Cardiac muscle cell (in vitro differentiated cells and primary cell): ENCODE data around the gene EZH2. TPM values are rescaled to one million over a fixed set of nuclear protein-coding genes. Genes with fewer than 3 reads are reported as not detected.
A peak's percentile ranks its signal among the peaks of the same experiment; 100 is the strongest.

Experiments used
- DNase-seq, 2 donors: peaks; one replicate each; pipeline versions ENCODE4 v3.0.0 to v3.0.0-alpha.2; 2010 to 2017; ENCODE audit warnings: low read depth in 1 of 2, low spot score in 1 of 2
- H3K27ac ChIP-seq: fragments of 200-600 bp; sonication (generic); 2 replicates; pipeline ENCODE4 v1.5.1; 2016
- H3K27me3 ChIP-seq: fragments of 200-600 bp; sonication (generic); 2 replicates; pipeline ENCODE4 v1.6.0; 2016; ENCODE audit warnings: control low read depth
- H3K36me3 ChIP-seq: fragments of 200-600 bp; sonication (generic); 2 replicates; pipeline ENCODE4 v1.5.1; 2016; ENCODE audit warnings: control low read depth
- H3K4me1 ChIP-seq: fragments of 200-600 bp; sonication (generic); 2 replicates; pipeline ENCODE4 v1.8.1; 2017; ENCODE audit warnings: low read depth, mild to moderate bottlenecking, mixed run types
- H3K4me3 ChIP-seq: fragments of 200-600 bp; sonication (generic); 2 replicates; pipeline ENCODE4 v1.5.1; 2016; ENCODE audit warnings: mild to moderate bottlenecking
- H3K9me3 ChIP-seq: fragments of 200-600 bp; sonication (generic); 2 replicates; pipeline ENCODE4 v1.5.1; 2017; ENCODE audit warnings: low read depth, mild to moderate bottlenecking, control low read depth
- polyA plus RNA-seq: library from polyadenylated mRNA; unstranded; fragments of >200 nt; fragmentation: Nextera tagmentation; extraction: Ambion mirVana; gene quantifications from 2 replicates; pipeline ENCODE4 v1.2.1, GENCODE V29; 2016
- total RNA-seq: library from RNA; depleted of rRNA; stranded (reverse); fragments of >200 nt; gene quantifications from 2 replicates; pipeline ENCODE4 v1.2.3, GENCODE V29; 2016
- TF ChIP-seq, protein P1 (sequence below): IDR thresholded peaks from 2 replicates; pipeline ENCODE4 v1.5.1; 2012; ENCODE audit warnings: low read depth, mild to moderate bottlenecking, low read length

Gene EZH2
- total and polyA plus RNA-seq, 2 experiments from 2014 or later: 18.7 to 28.4 TPM

DNA sequence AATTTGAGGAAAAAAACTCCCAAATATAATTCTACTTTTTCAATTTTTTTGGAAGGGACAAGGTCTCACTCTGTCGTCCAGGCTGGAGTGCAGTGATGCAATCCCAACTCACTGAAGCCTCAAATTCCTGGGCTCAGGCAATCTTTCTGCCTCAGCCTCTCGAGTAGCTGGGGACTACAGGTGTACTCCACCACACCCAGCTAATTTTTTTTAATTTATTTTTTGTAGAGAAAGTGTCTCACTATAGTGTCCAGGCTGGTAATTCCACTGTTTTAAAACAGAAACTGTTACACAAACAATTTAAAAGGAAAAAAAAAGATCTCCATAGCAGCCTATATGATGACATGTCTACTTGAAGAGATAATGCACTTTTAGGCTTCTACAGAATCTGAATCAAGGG, 25.6 kb downstream of the EZH2 start:
- H3K9me3 ChIP-seq: no peaks in the 10 kb centered on the region
- no peaks in the 10 kb centered on the region for H3K36me3 ChIP-seq
- no peak for DNase-seq
- no peaks in the 10 kb centered on the region for H3K27me3 ChIP-seq
- TF ChIP-seq, protein P1, sequence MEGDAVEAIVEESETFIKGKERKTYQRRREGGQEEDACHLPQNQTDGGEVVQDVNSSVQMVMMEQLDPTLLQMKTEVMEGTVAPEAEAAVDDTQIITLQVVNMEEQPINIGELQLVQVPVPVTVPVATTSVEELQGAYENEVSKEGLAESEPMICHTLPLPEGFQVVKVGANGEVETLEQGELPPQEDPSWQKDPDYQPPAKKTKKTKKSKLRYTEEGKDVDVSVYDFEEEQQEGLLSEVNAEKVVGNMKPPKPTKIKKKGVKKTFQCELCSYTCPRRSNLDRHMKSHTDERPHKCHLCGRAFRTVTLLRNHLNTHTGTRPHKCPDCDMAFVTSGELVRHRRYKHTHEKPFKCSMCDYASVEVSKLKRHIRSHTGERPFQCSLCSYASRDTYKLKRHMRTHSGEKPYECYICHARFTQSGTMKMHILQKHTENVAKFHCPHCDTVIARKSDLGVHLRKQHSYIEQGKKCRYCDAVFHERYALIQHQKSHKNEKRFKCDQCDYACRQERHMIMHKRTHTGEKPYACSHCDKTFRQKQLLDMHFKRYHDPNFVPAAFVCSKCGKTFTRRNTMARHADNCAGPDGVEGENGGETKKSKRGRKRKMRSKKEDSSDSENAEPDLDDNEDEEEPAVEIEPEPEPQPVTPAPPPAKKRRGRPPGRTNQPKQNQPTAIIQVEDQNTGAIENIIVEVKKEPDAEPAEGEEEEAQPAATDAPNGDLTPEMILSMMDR: no peak
- no peak overlapping the region for H3K4me3 ChIP-seq
- H3K4me1 ChIP-seq: peaks cover 7% of the 10 kb centered on the region
- no peak overlapping the region for H3K27ac ChIP-seq

DNA sequence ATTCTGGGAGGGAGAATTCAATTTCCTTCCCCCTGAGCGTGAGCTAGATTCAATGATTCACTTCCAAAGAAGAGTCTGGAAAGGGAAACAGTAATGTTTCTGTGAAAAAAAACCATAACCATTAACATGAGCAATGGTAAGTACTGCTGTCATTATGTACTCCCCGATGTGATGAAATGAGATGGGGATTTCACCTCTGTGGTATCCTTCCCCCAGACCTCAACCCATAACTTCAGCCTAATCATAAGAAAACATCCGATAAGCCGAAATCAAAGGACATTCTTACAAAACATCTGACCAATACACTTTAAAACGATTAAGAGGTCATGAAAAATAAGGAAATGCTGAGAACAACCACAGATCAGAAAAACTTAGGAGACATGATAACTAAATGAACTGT, 27.2 kb downstream of the EZH2 start:
- H3K4me3 ChIP-seq: no peak overlapping the region
- TF ChIP-seq, protein P1: no peak
- H3K27ac ChIP-seq: no peak overlapping the region
- no peaks in the 10 kb centered on the region for H3K27me3 ChIP-seq
- no peaks in the 10 kb centered on the region for H3K36me3 ChIP-seq
- H3K4me1 ChIP-seq: peaks cover 4% of the 10 kb centered on the region
- peak in 1 of 2 donors; percentile 44 for DNase-seq
- no peaks in the 10 kb centered on the region for H3K9me3 ChIP-seq

DNA sequence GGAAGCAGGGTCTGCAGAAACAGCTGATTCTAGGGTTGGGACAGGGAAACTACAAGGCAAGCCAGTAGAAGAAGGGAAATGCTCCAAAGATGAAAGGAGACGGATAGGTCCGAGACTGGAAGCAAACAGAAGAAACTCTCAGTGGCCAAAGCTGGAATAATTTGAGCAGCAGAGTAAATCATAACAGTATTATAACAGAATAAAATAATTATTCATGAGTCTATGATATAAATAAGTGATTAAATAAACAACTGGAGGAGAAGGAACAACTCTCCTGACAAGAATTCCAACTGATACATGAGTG, 27.6 kb downstream of the EZH2 start:
- Histone ChIP-seq H3K27ac (no peak overlapping the region), H3K36me3 (no peaks in the 10 kb centered on the region), H3K4me1 (peaks cover 4% of the 10 kb centered on the region), H3K27me3 (no peaks in the 10 kb centered on the region), H3K4me3 (no peak overlapping the region), H3K9me3 (no peaks in the 10 kb centered on the region)
- no peak for DNase-seq
- TF ChIP-seq, protein P1: no peak

DNA sequence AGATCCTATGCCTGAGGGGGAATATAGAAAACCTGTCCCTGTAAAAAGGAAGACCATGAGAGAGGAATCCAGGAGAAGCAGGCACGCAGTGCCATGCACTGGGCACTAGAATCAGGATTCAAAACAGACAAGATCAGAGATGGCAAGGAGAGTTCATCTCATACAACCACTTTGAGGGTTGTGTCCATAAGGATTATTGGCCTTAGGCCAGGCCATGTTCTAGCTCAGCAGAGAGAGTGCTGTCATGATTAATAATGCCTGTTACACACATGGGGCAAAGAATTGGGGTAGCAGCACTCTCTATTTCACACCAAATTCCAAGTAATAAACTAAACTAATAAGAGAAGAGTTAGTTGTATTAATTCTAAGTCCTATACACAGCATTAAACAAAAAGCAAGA, 29.1 kb downstream of the EZH2 start:
- Histone ChIP-seq H3K9me3 (no peaks in the 10 kb centered on the region), H3K4me1 (peaks cover 6% of the 10 kb centered on the region), H3K4me3 (no peak overlapping the region), H3K27ac (no peak overlapping the region), H3K27me3 (no peaks in the 10 kb centered on the region), H3K36me3 (no peaks in the 10 kb centered on the region)
- DNase-seq: no peak
- TF ChIP-seq, protein P1: no peak

DNA sequence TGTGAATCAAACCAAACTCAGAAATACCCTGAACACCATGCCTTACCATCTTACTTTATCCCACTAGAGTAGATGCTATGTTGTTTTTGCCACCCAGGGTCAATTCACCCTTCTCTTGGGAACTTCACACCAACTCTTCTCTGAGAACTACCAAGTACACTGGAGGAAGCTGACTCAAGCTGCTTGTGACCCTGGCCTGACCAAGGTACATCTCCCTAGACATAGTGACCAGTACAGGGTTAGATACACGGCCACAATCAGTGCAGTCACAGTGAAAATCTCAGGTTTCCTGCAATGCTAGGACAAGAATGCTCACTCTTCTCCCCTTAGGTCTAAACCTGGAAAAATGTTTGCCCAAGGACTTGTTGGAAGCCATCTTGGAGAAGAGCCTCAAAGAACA, 31.8 kb downstream of the EZH2 start:
- Histone ChIP-seq H3K27me3 (no peaks in the 10 kb centered on the region), H3K4me3 (no peak overlapping the region), H3K27ac (no peak overlapping the region), H3K36me3 (no peaks in the 10 kb centered on the region), H3K9me3 (no peaks in the 10 kb centered on the region), H3K4me1 (peaks cover 32% of the 10 kb centered on the region)
- no peak for DNase-seq
- TF ChIP-seq, protein P1: no peak

DNA sequence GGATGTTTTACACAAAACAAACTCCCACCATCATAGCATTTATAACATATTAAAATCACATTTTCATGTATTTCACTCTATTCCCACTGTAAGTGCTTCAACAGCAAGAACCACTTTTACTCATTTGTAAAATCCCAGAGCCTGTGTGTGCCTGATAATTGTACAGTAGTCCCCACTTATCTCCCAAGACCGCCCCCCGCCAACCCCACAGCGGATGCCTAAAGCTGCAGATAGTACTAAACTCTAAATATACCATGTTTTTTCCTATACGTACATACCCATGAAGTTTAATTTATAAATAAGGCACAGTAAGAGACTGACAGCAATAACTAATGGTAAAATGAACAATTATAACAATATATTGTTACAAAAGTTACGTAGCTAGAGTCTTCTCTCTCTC, 33.5 kb downstream of the EZH2 start:
- Histone ChIP-seq H3K27ac (no peak overlapping the region), H3K4me3 (no peak overlapping the region), H3K27me3 (no peaks in the 10 kb centered on the region), H3K4me1 (peaks cover 42% of the 10 kb centered on the region), H3K36me3 (no peaks in the 10 kb centered on the region), H3K9me3 (no peaks in the 10 kb centered on the region)
- TF ChIP-seq, protein P1: no peak
- no peak for DNase-seq
